DMS53 (cell line): ENCODE measurements around the gene POU6F2.
A peak's percentile ranks its signal among the peaks of the same experiment; 100 is the strongest.
"Not testable (repeated sequence)": the region's sequence is repeated elsewhere in the genome, so short reads cannot be mapped to it uniquely, and the experiment has no call there.

Source experiments
- DNase-seq: peaks from one replicate; lab custom pipeline; 2025; lab: John Stamatoyannopoulos, UW

POU6F2 gene

DNA sequence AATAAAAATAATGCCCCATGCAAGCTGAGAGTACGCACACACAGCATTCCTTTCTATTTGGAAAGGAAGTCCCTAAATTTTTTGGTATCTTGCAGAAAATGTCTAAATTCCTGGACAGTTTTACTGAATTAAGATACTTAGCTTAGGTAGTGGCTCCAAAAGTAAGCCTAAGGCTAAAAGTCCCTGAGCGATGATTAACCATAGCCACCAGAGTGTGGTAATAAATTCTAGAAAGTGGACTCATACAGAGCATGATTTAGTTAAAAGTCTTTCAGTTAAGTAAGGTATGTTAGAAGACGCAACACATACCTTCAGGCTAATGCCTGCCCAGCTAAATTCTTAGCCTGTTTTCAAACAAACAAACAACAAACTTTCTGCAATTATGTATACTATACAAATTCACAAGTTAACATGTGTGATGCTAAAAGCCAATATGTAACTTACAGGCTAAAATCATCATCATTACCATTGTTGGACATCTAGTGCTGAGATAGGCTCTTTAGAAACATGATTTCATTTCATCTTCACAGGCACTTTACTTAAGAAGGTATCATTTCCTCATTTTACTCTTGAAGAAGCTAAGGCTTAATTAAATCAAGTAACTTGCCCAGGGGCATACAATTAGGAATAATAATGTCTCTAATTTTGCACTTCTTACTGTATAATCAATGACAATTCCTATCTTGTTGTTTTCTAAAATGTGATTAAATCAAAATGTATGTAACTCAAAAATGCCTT, 327.1 kb downstream of the POU6F2 start:
- no peak for DNase-seq

DNA sequence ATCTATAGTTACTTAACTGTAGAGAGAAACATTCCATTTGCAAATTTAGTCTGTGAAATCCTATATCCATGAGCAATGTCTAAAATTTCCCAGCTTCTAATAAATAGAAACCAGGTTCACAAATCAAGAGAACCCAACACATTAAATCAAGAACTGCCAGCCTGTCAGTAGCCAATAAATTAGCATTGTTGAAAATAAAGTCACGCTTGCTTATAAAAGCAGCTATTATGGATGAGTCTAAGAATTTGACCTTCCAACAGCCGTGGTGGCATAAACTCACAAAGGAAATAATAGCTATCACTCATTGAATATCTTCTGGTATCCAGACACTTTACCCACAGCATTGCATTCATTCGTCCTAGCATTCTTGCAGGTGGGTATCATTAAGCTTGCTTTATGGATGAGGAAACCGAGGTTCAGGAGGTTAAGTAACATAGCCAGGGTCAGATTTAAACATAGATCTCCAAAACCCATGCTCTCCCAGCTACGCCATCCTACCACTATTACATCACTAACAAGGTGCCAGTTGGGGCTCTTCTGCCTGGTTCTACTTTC, 328.4 kb downstream of the POU6F2 start:
- DNase-seq: no peak

DNA sequence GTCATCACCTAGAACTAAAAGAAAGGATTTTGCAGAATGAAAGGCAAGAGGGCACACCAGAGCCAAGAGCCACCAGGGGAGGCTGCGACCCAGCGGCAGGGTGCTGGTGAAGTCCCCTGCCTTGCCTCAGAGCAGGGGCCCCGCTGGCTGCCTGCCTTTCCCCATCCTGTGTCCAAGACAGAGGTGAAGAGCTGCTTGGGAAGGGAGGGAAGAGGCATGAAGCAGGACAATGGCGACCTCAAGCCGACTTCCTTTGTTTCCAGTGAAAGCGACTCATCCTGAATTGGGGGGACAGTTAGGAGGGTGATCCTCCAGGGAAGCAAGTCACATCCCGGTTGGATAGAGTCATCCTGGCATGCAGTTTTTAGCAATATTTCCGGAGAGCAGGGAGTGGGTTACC, 333.0 kb downstream of the POU6F2 start:
- no peak for DNase-seq

DNA sequence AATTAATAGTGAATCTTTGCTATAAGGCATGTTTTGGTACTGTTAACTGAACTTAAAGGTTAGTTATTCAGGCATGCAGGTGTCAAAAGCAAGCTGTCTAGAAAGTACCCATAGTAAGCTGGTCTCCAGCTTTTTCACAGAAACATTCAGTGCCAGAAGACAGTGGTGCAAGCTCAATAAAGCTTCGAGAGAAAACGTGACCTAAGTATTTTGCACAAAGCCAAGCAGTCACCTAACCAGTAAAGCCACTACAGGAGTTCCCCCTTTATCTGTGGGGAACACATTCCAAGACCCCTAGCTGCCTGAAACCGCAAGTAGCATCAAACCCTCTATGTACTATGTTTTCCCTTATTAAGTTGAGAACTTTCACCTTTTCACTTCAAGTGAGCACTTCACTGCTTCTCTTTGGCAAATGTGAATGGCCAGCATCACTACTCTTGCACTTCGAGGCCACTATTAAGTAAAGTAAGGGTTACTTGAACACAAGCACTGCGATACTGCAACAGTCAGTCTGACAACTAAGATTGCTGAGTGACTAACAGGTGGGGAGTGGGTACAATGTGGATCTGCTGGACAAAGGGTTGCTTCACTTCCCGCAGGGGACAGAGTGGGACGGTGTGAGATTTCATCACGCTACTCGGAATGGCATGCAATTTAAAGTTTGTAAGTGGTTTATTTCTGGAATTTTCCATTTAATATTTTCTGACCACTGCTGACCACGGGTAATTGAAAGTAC, 334.7 kb downstream of the POU6F2 start:
- no peak for DNase-seq

DNA sequence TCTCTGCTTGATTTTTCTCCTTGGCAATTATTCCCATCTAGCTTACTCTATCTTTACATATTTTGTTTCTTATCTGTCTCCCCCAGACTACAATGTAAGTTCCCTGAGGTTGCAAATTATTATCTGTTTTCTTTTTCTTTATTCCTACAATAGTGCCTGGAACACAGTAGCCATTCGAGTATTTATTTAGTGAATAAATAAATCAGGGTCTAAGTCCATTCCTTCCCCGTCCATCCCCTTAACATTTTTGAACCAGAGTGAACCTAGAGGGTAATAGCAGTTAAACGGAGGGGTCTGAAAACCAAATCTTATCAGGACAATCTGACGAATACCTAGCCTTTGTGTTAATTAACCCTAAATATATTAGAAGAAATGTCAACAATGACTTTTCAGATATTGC, 335.7 kb downstream of the POU6F2 start:
- no peak for DNase-seq

DNA sequence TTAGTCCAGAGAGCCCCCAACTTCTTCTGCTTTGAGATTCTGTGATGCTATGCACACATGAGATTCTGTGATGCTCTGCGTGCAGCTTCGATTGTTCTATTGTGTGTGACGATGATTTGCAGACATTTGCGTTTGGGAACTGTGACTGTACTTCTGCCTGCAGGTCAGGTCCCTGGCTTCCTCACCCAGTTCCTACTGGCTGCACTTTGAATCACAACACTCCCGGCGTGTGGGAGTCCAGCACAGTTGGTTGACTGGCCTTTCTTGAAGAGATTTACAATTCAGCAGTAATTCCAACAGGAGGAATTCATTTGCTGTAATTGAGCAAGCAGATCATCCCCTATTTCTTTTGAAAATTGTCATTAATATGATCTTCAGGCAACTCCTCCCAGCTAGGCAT, 336.3 kb downstream of the POU6F2 start:
- no peak for DNase-seq

DNA sequence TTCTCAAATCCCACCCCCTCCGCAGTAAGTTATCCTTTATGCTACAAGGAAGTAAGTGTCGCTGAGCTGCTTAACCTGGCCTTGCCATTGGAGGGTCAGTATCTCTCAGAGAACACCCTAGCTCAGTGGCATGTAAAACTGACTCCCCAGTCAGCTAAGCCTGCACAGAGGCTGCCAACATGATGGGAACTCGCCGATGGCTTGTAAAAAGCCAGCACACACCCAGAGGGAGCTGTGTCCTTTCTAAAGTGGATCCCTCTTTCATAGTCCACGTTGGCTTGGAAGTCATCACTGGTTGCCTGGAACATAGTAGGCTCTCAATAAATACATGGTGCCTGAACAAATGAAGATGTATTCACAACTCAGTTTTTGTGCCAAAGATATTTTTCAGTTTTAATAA, 339.4 kb downstream of the POU6F2 start:
- no peak for DNase-seq

DNA sequence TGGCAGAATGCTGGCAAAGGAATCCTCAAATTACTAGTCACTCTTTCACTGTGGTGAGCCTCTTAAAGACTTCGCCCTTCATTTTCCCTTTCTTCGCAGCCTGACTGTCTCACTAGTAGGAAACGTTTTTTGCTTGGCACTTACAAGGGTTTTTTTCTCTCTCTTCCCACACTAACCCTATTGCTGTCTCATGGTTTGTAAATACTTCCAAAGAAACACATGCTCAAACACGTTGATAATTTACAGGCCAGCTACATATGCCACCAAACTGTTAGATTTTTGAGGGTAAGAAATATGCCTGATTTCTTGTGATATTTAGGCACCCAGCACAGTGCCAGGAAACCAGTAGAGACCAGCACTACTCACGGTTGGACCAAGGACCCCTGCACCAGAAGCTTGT, 340.2 kb downstream of the POU6F2 start:
- no peak for DNase-seq

DNA sequence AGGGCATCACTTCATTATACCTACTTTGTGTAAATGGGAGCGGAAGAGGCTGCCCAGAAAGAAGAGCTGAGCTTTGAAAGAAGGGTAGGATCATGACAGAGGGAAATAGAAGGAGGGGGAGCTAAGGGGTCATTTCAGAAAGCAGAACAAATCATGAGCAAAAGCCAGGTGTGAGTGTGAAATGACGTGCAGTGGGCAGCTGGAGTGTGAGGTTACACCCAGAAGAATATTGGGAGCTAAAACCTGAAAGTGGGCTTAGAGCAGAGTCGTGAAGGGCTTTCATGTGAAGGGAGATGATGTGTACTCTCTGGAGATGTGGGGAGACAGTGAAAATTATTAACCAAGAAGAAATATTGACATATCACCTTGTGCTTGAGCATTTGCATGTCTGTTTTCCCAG, 343.5 kb downstream of the POU6F2 start:
- DNase-seq: peak; percentile 84

DNA sequence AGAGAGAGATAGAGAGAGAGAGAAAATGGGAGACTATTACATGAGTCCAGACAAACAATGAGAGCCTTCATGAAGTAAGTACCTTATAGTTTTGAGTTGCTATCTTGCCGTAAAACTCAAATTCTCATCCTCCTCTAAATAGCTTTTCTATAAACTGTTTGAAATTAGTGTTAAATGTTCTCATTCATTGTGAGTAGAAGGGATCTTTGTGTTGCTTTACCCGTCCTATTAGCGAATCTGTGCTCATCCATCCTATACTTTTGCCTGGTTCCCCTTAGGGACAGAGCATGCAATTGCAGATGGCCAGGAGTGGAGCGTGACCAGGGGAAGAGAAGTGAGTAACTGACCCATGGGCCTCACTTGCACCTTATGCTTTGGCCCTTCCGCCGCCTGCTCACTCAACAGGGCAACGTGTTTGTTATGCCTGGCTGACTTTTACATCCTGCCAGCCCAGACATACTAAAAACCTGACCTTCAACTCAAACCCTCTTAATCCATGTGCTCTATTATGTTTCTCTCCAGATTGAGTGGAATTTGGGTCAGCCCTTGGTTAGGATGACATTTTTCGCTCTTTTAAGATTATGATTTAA, 344.3 kb downstream of the POU6F2 start:
- peak; percentile 75 for DNase-seq

DNA sequence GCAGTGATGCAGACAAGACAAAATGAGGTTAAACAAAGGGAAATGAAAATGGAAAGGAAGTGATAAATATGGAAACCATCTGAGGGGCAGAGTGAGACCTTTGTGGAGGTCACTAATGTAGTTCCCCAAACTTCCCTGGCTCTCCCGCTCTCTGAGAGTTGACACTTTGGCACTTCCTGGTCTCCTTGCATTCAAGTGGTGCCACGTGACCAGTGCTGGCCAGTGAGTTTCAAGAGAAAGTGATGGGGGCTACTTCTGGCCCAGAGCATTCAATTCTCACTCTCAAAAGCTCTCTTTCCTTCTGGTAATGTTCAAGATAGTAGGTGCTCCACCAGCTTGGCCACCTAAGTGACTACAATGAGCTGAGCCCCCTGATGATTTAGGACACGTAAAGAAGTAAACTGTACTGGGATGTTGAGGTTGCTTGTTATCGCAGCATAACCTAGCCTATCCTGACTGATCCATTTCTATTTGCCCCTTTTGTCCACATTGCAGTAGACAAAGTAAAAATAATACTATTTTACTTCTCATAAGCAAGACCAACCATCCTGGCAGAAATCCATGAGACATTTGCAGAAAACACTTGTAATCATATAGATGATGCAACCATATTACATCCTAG, 346.5 kb downstream of the POU6F2 start:
- no peak for DNase-seq

DNA sequence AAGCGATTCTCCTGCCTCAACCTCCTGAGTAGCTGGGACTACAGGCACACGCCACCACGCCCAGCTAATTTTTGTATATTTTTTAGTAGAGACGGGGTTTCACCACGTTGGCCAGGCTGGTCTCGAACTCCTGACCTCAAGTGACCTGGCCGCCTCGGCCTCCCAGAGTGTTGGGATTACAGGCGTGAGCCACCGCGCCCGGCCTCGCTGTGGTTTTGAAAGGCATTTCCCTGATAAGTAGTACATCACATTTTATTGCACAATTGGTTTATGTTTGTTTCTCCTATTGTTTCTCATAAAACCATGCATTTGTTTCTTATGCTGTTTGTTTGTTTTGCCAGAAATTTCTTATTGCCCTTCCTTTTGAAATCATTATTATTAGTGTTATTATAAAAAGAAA, 353.9 kb downstream of the POU6F2 start:
- not testable (repeated sequence) for DNase-seq

DNA sequence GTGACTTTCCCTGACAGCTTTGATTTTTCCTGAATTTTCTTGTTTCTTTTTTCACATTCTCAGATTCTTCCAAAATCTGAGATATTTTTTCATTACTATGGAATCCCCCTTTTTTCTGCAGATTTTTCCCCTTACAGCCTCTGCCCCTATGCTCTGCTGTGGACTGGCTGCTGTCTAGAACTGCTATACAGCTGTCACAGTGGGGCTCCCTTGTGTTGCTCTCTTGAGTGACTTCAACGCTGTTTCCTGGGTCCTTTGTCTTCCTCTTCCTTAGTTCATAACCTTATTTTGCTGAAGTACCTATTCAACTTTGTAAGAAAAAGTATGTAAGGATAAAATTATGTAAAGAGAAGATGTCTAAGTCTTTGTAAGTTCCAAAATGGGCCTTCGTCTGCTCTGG, 354.4 kb downstream of the POU6F2 start:
- DNase-seq: no peak

DNA sequence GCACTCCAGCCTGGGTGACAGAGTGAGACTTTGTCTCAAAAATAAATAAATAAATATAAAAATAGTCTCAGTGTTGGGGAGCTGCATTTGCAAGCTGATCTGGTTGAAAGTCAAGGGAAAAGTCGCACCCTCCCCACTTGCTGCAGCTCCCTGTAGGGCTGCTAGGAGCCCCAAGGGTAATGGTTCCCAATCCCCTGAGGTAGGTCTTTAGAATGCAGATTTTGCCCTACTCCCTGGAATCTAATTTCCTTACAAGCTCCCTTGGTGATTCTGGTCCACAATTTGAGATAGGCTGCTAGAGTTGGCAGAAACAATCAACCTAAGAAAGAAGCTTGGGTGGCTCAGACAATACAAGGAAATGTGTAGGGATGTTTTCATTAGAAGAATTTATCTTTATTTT, 356.0 kb downstream of the POU6F2 start:
- DNase-seq: no peak

DNA sequence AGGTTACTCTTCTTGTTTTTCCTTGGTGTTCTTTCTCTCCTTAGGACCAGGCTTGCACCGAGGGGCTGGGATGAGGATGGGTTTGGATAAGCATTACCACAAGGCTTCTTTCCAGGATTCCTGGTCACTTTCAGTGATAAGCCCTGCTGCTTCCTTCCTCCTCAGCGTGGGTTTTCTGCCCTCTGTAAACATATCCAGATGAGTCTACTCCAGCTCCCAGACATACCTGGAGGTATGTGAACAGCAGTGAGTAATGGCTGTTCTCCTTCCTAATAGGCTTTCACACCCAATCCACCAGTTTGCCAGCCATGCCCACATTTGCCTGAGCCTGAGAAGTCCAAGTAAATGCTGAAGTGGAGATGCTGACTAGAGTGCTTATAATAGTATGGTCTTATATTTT, 358.7 kb downstream of the POU6F2 start:
- DNase-seq: no peak

DNA sequence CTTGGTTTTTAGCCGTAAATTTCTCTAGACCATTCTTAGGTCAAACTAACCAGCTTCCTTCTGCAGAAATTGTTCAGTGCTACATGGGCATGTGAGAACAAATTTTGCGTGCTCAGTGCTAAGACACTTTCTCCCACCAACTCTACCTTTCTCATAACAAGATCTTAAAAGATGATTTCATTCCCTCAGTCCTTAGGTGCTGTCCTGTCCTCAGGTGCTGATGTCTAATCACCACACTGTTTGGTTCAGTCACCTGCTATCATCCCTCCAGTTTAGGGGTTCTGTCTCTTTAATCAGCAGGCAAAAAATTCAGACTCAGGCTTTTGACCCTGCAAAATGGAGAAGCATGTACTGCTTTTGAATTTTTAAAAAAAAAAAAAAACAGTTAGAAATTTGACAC, 361.0 kb downstream of the POU6F2 start:
- DNase-seq: no peak

DNA sequence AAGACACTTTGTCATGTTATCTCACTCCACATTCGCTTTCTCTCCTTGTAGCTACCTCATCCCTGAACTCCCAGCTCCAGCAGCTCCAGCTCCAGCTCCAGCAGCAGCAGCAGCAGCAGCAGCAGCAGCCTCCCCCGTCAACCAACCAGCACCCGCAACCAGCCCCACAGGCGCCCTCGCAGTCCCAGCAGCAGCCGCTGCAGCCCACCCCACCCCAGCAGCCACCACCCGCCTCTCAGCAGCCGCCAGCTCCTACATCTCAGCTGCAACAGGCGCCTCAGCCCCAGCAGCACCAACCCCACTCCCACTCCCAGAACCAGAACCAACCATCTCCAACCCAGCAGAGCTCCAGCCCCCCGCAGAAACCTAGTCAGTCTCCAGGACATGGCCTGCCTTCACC, 361.9 kb downstream of the POU6F2 start:
- no peak for DNase-seq

DNA sequence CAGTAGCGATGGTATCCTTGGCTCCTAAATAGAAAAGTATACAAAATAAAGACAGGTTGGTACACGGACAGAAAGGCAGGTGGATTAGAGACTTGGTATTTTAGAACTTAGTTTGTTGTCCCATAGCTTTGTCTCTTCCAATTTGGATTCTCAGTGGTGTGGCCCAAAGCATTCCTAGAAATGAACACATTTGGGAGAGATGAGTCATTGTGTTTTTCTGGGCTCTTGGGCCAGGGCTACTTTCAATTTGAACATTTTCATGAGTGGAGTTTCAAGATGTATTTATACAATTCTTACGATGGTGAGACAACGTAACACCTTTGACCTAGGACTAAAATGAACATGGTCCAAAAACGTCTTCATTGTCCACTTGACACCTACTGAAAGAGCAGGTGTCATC, 363.4 kb downstream of the POU6F2 start:
- no peak for DNase-seq

DNA sequence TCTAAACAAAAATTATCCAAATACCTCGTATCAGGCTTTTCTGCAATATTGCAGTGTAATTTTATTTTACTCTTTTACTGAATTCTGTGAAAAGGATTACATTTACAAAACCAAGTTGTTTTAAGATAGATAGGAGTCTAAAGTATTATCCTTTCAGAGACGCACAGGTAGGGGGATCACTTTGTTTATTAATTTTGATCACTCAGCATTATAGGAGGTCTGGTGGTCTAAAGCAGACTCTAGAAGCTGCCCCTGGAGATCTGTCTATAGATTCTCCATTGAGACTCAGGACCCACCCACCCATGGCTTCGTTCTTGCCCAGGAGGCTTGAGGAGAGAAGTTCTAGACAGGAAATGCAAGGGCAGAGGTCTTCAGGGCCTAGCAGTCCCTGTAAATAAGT, 365.1 kb downstream of the POU6F2 start:
- DNase-seq: no peak

DNA sequence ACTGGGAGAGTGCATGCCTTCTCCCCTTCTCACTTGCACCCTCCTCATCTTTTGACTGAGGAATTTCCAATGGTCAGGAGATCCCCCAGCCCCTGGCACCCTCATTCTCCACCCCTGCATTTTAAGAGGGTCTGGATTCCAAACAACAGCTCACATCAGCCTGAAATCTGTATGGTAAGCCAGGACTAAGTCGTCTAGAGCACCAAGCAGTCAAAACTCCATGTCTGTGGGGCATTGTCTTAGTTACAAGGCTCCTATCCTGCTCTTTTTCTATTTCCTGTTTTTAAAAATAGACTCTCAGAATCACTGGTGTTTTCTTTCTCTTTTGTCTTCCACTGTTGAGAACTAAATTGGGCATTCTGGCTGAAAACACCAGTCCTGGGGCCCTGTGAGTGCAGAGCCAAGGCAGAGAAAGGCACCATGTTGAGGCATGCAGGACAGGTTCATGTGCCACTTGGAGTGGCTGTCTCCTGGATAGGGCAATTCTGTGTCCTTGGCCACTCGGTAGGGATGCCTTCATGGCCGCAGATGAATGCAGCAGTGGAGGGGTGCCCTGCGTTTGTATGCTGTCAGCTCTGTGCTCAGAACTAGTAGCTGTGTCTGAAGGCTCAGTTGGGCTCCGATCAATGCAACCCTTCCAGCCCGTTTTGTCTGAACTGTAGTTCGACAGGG, 371.9 kb downstream of the POU6F2 start:
- DNase-seq: no peak

DNA sequence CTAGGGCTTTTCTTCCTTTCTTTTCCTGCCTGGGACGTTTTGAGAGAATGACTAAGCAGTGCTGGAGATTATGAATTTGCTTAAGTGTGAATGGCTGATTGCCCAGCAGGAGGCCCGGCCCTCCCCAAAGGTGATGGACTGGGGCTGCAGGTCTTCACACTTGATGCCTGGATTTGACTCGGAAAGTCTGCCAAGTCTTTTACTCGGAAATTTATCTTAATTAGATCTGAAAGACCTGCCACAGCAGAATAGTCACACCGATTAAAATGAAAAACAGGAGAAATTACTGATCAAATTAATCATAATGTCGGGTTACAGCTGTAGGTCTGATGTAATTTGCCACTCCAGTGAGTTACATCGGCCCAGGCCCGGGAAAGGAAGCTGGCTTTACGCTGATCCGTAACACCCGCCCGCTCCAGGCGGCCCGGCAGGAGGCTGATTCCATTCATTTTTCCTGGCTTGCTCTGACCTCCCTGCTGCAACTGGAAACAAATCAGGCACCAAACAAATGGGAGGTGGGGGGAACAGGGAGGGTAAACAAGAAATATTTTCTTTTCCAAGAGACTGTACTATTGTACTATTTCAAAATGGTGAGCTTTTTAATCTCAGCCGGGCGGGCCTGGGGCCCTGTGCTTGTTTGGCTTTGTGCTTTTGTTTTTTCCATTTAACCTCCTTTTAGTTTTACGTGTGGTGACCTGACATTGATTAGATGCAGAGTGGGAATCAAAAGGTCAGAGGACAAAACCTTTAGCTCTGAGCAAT, 376.1 kb downstream of the POU6F2 start:
- DNase-seq: peak; percentile 56
